ENCODE data around the gene NPTN.

GRCh38 chr15:73568564-73569280, 64.5 kb downstream of the NPTN start:
- TF ChIP-seq PPARA (CRISPR knock-in tag; IDR thresholded peaks at IDR 0.05; ENCODE audit: borderline replicate concordance): no peak
- no peak for TF ChIP-seq BACH2 (CRISPR knock-in tag; IDR thresholded peaks at IDR 0.05; ENCODE audit: borderline replicate concordance)
- TF ChIP-seq ZFP30 (CRISPR knock-in tag; IDR thresholded peaks at IDR 0.05): no peak
- TF ChIP-seq CREB5 (CRISPR knock-in tag; IDR thresholded peaks at IDR 0.05; ENCODE audit: low read depth): no peak
